GM10847 (cell line): Measurements from ENCODE around the gene ME1.

Experiments used
- POLR2A ChIP-seq: IDR thresholded peaks from 2 replicates; pipeline ENCODE4 v1.6.1; 2011; ENCODE audit not compliant: insufficient read length; ENCODE audit errors: extremely low read depth

The ME1 gene

DNA sequence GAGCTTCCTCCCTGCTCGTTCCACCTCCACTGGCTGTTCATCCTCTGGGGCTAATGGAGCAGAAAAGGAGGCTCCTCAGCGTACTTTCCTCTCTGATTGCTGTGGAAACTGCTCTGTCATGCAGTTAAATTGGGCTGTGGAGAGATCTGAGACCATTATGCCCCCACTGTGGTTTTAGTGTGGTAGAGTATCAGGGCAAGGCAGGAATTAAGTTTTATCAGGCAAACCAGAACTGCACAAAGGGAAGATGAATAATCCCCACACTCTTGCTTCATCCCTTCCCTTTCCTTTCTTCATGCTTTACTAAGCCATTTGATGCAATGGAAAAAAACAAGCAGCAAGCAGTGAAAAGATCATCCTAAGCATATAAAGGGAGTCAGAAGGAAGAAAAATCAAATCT, 11.9 kb upstream of the ME1 start:
- TF ChIP-seq POLR2A: no peak

DNA sequence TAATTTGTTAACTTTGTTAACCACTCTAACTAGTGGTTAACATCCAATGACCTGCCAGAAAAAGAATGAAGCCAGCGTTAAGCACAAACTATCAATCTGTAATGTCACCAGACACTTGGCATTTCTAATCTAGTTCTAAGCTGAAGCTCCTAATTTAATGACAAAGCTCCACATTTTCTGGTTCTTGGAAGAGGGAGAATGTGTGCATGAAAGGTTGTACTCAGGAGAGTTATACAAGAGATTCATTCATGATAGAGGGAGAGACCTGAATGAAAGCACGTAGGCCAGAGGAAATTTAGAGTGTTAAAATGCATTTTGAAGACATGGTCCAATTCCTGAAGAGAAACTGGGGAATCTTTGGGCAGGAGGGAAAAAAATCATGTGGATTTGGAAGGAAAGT, 8.3 kb upstream of the ME1 start:
- no peak for TF ChIP-seq POLR2A

DNA sequence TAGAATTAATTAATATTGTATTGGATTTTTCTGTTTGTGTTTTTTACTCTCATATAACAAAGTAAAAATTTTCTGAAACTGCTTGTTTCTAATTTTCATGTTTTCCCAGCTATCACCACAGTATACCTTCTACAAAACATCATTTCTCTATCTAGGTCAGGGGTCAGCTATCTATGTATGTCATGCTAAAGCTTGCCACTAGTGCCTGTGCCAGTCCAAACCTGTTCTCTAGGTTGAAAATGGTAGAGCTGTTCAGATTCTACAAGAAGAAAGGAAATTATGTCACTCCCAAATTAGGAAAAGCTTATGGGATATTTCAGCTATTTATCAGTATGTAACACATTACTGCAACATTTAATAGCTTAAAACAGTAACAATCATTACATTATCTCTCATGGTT, 5.8 kb upstream of the ME1 start:
- TF ChIP-seq POLR2A: no peak

DNA sequence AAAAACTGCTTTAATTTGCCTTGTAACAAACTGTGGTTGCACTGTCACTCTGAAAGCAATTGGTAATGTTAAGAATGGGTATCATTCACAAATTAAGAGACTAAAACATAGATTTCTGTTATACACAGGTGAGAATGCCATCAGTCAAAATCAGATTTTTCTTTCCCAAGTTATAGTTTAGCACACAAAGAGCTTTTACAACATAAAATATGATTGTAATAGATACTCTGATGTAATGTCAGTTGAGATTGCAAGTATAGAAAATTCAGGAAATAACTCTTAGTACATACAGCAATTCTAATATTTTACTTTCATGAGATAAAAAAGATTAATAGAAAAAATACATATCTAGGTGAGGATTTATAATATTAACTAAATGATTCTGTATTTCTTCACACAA, 2.3 kb upstream of the ME1 start:
- TF ChIP-seq POLR2A: no peak

DNA sequence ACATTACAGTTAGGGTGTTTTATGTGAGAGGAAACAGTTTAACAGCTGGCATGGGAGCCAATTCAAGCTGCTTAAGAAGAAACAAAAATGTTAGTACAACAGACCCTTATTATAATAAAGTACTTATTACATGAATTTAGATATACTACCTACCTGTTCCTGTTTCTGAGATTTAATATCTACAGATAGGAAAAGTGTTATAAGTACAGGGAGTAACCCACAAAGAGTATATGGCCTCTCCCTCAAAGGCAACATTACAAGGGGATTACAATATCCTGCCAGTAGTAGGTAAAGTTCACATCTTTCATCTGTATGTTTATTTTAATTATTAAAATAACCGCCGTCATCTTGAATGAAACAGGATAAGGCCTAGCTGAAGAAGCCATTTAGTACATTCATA, 1.8 kb upstream of the ME1 start:
- no peak for TF ChIP-seq POLR2A

DNA sequence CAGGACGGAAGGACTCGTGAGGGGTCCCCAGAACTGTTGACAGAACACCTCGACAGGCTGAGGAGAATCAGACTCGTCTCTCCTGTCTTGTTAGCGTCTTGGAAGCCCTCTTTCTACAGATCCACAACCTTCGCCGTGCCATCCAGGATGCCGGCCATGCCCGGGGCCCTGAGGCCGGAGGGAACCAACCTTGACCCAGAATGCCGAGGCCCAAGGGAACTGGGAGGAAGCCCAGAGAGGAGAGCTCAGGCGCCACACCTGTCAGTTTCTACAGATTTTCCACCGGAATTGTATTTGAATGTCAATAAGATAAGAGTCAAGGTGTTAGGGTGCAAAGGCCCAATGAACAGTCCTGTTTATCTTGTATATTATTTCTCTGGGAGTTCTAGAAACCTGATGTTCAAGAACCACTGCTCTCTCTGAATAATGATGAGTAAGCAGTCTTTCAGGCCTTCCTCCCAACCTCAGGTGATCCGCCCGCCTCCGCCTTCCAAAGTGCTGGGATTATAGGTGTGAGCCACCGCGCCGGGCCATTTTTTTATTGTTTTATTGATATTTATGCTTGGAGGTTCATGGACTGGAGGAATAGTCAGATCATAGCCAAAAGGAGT, 799 bp upstream of the ME1 start:
- no peak for TF ChIP-seq POLR2A

DNA sequence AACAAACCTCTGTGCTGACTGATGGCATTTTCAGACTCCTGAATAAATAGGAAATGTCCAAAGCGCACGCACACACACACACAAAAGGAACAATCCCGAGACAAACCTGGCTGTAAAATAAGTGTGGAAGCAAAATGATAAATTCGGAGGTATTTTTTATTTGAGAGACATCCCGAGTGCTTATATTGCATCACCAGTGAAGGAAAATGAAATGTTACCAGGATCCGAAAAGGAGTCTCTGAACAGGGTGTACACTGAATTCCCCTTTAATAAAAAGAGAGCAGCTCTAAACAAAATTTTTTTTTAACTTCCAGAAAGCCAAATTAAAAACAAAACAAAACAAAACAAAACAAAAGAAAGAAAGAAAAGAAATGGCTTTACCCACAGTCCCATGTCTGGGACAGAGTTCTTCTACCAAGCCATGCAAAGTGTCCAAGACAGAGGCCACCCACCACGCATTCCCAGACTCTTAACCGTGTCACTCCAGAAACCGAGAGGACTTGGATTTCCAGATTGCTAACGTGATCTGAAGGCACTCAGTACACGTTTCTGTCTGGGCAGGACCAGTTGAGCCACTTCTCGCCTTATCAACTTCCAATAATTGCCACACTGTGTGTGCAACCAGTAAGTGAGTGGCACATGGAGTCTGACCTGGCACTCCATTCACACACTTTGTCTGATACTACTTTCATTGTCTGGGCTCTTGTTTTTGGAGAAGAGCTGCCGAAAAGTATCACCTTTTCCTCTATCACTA, 817 bp downstream of the ME1 start:
- no peak for TF ChIP-seq POLR2A

DNA sequence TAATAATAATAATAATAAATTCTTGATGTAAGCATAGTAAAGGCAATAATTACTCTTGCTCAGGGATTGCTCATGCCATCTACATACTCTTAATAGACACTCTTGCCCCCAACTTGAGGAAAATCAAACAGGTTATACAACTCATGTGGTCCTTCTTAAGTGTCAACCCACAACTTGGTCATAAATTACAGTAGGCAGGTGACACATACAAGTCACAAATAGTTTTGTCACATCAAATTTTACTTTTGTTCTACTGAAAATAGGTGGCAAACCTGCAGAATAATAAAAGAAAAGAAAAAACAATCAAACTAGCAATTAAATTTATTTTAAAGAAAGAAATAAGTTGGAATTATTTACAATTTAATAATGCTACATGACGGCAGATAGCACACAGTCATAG, 1.6 kb downstream of the ME1 start:
- TF ChIP-seq POLR2A: no peak

DNA sequence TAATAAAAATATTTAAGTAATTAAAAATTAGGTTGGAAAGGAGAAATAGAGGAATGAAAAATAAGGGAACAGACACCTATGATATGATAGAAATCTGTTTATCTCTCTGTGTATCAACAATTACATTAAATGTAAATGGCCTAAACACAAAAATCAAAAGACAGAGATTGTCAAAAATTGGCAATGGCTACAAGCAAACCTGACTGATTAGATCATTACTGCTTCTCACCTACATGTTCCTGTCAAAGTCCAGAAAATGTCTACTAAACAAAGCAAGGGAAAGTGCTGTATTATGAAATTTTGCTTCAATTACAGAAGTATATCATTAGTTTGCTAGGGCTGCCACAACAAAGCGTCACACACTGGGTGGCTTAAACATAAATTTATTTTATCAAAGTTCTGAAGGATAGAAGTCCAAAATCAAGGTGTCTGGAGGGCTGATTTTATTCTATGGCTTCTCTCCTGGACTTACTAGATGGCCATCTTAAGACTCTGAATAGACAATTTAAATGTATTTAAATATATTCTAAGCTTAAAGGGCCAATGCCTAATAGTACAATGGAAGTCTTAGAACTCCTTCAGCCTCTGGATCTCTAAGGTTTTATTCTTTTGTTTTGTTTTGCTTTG, 6.3 kb downstream of the ME1 start:
- no peak for TF ChIP-seq POLR2A

DNA sequence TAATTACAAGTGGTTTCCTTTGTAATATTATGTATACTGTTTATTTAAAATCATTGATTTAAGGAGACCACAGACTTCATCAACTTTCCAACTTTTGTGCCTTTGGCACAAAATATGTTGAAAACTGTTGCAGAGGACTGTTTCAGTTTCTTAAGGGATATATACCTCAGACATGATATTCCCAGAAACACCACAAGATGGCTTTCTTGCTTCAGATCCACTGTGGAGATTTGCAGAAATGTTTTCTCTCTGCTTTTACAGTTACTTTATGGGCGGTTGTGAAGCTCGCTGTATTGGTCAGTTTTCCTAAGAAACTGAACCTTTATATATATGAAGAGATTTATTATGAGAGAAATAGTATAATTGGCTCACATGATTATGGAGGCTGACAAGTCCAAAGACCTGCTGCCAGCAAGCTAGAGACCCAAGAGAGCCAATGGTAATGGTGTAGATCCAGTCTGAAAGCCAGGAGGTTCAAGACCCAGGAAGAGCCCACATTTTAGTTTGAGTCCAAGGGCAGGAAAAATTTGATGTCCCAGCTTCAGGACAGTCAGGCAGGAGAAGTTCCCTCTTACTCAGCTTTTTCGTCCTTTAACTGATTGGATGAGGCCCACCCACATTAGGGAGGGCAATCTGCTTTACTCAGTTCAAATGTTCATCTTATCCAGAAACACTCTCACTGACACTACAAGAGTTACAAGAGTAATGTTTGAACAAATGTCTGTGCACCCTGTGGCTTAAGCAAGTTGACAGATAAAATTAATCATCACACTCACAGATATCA, 12.8 kb downstream of the ME1 start:
- no peak for TF ChIP-seq POLR2A

DNA sequence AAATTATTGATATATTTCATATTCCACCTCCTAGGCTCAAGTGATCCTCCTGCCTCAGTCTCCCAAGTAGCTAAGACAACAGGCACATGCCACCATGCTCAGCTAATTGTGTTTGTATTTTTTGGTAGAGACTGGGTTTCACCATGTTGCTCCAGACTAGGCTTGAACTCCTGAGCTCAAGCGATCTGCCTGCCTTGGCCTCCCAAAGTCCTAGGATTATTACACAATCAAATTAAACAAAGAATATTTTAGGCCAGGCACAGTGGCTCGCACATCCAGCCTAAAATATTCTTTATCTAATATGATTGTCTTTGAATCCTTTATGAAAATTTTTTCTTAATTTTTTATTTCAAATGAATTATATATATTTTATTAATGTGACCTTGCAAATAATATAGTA, 17.8 kb downstream of the ME1 start:
- TF ChIP-seq POLR2A: no peak

DNA sequence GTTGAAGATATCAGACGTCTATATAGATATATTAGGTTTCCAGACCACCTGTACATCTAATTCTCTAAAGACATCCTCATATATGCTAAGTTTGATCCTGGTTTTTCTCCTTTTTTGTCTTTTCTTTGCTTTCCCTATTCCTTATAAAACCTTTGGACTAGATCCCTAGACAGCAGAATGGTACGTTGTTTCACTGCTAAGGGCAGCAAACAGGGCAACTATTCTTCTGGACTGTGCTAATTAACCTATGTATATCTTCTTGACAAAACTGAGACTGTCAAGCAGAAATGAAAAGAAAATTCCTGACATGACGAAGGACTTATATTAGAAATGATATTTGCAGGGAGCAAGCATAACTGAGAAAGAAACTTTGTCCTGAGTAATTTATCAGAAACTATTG, 19.1 kb downstream of the ME1 start:
- no peak for TF ChIP-seq POLR2A

DNA sequence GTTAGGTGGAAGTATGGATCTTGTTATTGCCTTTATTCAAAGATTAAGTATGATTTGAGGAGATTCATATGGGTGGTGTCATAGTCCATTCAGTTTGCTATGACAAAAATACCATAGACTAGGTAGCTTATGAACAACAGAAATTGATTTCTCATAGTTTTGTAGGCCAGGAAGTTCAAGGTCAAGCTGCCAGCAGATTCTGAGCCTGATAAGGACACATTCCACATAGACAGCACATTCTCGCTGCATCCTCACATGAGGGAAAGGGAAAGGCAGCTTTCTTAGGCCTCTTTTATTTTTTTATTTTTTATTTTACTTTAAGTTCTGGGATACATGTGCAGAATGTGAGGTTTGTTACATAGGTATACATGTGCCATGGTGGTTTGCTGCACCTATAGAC, 27.7 kb downstream of the ME1 start:
- TF ChIP-seq POLR2A: no peak

DNA sequence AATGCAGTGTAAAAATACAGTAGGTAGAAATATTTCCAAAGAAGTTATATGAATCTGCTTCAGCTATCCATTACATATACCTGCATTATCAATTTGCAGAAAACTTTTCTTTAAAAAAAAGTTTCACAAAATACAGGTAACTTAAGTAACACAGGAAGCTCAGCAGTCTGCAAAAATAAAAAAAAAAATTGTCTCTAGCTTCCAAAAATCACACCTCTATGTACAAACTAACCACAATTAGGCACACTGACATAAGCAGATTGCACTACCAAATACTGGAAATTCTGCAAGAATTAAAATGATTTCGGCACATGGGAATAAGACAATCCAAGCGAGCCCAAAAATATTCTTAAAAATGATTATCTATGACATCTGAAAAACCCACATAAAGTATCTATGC, 41.2 kb downstream of the ME1 start:
- no peak for TF ChIP-seq POLR2A

DNA sequence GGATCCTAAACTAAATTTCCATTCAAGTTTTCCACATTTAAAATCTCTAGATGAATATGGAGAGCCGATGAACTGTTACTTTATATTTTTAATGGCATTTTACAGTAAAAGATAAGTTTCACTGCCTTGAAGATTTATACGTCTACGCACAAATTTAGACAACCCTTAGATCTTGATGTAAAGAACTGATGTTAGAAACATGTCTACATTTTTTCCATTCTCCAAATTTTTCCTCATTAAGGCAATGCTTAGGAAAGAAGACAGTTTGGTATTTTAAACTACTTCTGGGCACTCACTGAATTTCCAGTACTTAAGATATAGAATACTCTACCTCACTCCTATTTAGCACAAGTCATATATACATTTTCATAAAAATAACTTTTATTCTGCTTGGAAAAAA, 45.4 kb downstream of the ME1 start:
- TF ChIP-seq POLR2A: no peak

DNA sequence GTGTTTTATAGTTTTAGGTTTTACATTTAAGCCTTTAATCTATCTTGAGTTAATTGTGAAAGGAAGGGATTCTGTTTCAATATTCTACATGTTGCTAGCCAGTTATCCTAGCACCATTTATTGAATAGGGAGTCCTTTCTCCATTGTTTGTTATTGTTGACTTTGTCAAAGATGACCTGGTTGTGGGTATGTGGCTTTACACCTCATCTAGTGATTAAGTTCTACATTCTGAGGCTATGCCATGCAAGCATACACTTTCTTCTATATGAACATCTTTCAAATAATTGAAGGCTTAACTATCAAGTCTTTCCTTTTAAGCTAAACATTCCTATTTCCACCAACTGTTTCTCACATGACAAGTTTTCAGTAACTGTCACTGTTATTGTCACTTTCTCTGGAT, 46.1 kb downstream of the ME1 start:
- TF ChIP-seq POLR2A: no peak
